OCI-LY3 (cell line): ENCODE measurements around the gene RPL38.

Experiments used
- H2AFZ ChIP-seq: fragments of 200-600, 300-600 bp; shearing (Covaris generic); 2 replicates; pipeline ENCODE4 v1.6.0; 2014; ENCODE audit warnings: antibody characterized with exemption, low read depth, low read length
- H3K27ac ChIP-seq: fragments of 200-600, 300-600 bp; sonication (generic); 2 replicates; pipeline ENCODE4 v1.5.1; 2014; ENCODE audit warnings: mild to moderate bottlenecking, low read length, moderate library complexity, mixed read lengths
- H3K27me3 ChIP-seq: fragments of 200-600, 300-600 bp; sonication (generic); 2 replicates; pipeline ENCODE4 v1.6.1; 2014; ENCODE audit warnings: low read depth, low read length, mixed read lengths
- H3K36me3 ChIP-seq: fragments of 200-600, 300-600 bp; sonication (generic); replicated peaks from 2 replicates; pipeline ENCODE3; 2014; ENCODE audit warnings: low read depth, low read length, mixed read lengths
- H3K4me1 ChIP-seq: fragments of 300-600, 200-600 bp; sonication (generic); 2 replicates; pipeline ENCODE4 v1.6.1; 2014; ENCODE audit warnings: low read length, mixed read lengths
- H3K4me2 ChIP-seq: fragments of 200-600, 300-600 bp; sonication (generic); 2 replicates; pipeline ENCODE4 v1.6.1; 2014; ENCODE audit warnings: low read length, mixed read lengths
- H3K4me3 ChIP-seq: fragments of 300-600, 200-600 bp; sonication (generic); 2 replicates; pipeline ENCODE4 v1.5.1; 2014; ENCODE audit warnings: antibody characterized with exemption, mild to moderate bottlenecking, low read length, moderate library complexity
- H3K79me2 ChIP-seq: fragments of 300-600, 200-600 bp; shearing (Covaris generic); 2 replicates; pipeline ENCODE4 v1.6.1; 2014; ENCODE audit warnings: mild to moderate bottlenecking, low read length, mixed read lengths
- H3K9ac ChIP-seq: fragments of 300-600, 200-600 bp; shearing (Covaris generic); 2 replicates; pipeline ENCODE4 v1.6.0; 2014; ENCODE audit warnings: mild to moderate bottlenecking, low read length, moderate library complexity
- H3K9me3 ChIP-seq: fragments of 200-600, 300-600 bp; shearing (Covaris generic); 2 replicates; pipeline ENCODE4 v1.6.1; 2014; ENCODE audit warnings: low read length, mixed read lengths; ENCODE audit not compliant: insufficient read depth
- H4K20me1 ChIP-seq: fragments of 200-600, 300-600 bp; sonication (generic); 2 replicates; pipeline ENCODE4 v1.6.1; 2016; ENCODE audit warnings: low read length, mixed read lengths; ENCODE audit not compliant: insufficient read depth
- CTCF ChIP-seq: fragments of 200-600, 300-600 bp; sonication (generic); IDR thresholded peaks from 2 replicates; pipeline ENCODE4 v1.5.1; 2014; ENCODE audit warnings: antibody characterized with exemption, low read length, low read depth
- EZH2phosphoT487 ChIP-seq: fragments of 200-600 bp; shearing (Covaris generic); IDR thresholded peaks from 2 replicates; pipeline ENCODE4 v1.6.1; 2018; ENCODE audit warnings: antibody characterized with exemption, mixed run types, low read depth

Gene RPL38

GRCh38 chr17:74241431-74241830 lies 38.0 kb downstream of the RPL38 start:
- H3K27ac ChIP-seq, result no peak overlapping the region
- no peaks in the 10 kb centered on the region for H4K20me1 ChIP-seq
- no peaks in the 10 kb centered on the region for H3K4me1 ChIP-seq
- H3K4me3 ChIP-seq, result no peak overlapping the region
- no peak overlapping the region for H2AFZ ChIP-seq
- TF ChIP-seq EZH2phosphoT487 (no peak), CTCF (no peak)
- no peaks in the 10 kb centered on the region for H3K79me2 ChIP-seq
- no peak overlapping the region for H3K9ac ChIP-seq
- H3K9me3 ChIP-seq, result no peaks in the 10 kb centered on the region
- H3K36me3 ChIP-seq, result peaks cover 3% of the 10 kb centered on the region
- H3K27me3 ChIP-seq, result no peaks in the 10 kb centered on the region
- H3K4me2 ChIP-seq, result no peak overlapping the region

GRCh38 chr17:74241847-74242246 lies 38.4 kb downstream of the RPL38 start:
- TF ChIP-seq CTCF, result no peak
- no peak for TF ChIP-seq EZH2phosphoT487
- Histone ChIP-seq H3K9ac (no peak overlapping the region), H3K4me3 (no peak overlapping the region), H3K9me3 (no peaks in the 10 kb centered on the region), H4K20me1 (no peaks in the 10 kb centered on the region), H3K36me3 (peaks cover 3% of the 10 kb centered on the region), H3K79me2 (no peaks in the 10 kb centered on the region), H3K27me3 (no peaks in the 10 kb centered on the region), H3K27ac (no peak overlapping the region), H3K4me2 (no peak overlapping the region), H3K4me1 (no peaks in the 10 kb centered on the region), H2AFZ (no peak overlapping the region)

- H3K27ac ChIP-seq, result no peak overlapping the region
- no peaks in the 10 kb centered on the region for H3K27me3 ChIP-seq
- H3K36me3 ChIP-seq, result peaks cover 3% of the 10 kb centered on the region
Observed at GRCh38 chr17:74243013-74243755, 39.7 kb downstream of the RPL38 start.

GRCh38 chr17:74244128-74244527 lies 40.6 kb downstream of the RPL38 start:
- no peaks in the 10 kb centered on the region for H3K27me3 ChIP-seq
- no peaks in the 10 kb centered on the region for H4K20me1 ChIP-seq
- no peak overlapping the region for H3K9ac ChIP-seq
- no peaks in the 10 kb centered on the region for H3K79me2 ChIP-seq
- no peak overlapping the region for H3K27ac ChIP-seq
- H3K9me3 ChIP-seq, result no peaks in the 10 kb centered on the region
- peaks cover 3% of the 10 kb centered on the region for H3K36me3 ChIP-seq
- TF ChIP-seq EZH2phosphoT487 (no peak), CTCF (no peak)
- no peak overlapping the region for H2AFZ ChIP-seq
- H3K4me2 ChIP-seq, result no peak overlapping the region
- no peaks in the 10 kb centered on the region for H3K4me1 ChIP-seq
- H3K4me3 ChIP-seq, result no peak overlapping the region

More at GRCh38 chr17:74243013-74243755, 39.7 kb downstream of the RPL38 start:
- no peak overlapping the region for H2AFZ ChIP-seq
- H3K9me3 ChIP-seq, result no peaks in the 10 kb centered on the region
- no peaks in the 10 kb centered on the region for H3K79me2 ChIP-seq
- TF ChIP-seq CTCF (no peak), EZH2phosphoT487 (no peak)
- no peaks in the 10 kb centered on the region for H4K20me1 ChIP-seq
- no peak overlapping the region for H3K9ac ChIP-seq
- no peak overlapping the region for H3K4me3 ChIP-seq
- H3K4me1 ChIP-seq, result no peaks in the 10 kb centered on the region
- H3K4me2 ChIP-seq, result no peak overlapping the region
